GM23338 (cell line): ENCODE measurements around the gene FKBP1B.

Experiments used
- EZH2 ChIP-seq: fragments of 200-600 bp; sonication (generic); IDR thresholded peaks from one replicate; pipeline ENCODE4 v1.8.0; 2017; ENCODE audit warnings: antibody characterized with exemption, mild to moderate bottlenecking, low read depth; ENCODE audit not compliant: unreplicated experiment
- EZH2phosphoT487 ChIP-seq: fragments of 200-600 bp; sonication (generic); IDR thresholded peaks from one replicate; pipeline ENCODE4 v1.8.1; 2018; ENCODE audit warnings: antibody characterized with exemption; ENCODE audit not compliant: unreplicated experiment
- JUNB ChIP-seq: IDR thresholded peaks from one replicate; pipeline ENCODE4 v1.6.1; 2016; ENCODE audit warnings: antibody characterized with exemption; ENCODE audit not compliant: unreplicated experiment
- POLR2AphosphoS5 ChIP-seq: IDR thresholded peaks from 2 replicates; pipeline ENCODE4 v1.6.1; 2016; ENCODE audit warnings: antibody characterized with exemption, low read depth
- TF ChIP-seq, protein P1 (sequence below), 2 experiments: fragments of 200-600 bp in 1 of 2; sonication (generic) in 1 of 2; conservative IDR thresholded peaks; 2 replicates each; pipeline versions ENCODE4 v1.5.1 to v1.6.1; 2016 to 2017; ENCODE audit warnings: antibody characterized with exemption in 2 of 2, low read depth in 2 of 2, mild to moderate bottlenecking in 2 of 2, moderate library complexity in 1 of 2
- TF ChIP-seq, protein P2 (sequence below): IDR thresholded peaks from one replicate; pipeline ENCODE4 v1.6.1; 2018; ENCODE audit warnings: antibody characterized with exemption; ENCODE audit not compliant: unreplicated experiment

DNA sequence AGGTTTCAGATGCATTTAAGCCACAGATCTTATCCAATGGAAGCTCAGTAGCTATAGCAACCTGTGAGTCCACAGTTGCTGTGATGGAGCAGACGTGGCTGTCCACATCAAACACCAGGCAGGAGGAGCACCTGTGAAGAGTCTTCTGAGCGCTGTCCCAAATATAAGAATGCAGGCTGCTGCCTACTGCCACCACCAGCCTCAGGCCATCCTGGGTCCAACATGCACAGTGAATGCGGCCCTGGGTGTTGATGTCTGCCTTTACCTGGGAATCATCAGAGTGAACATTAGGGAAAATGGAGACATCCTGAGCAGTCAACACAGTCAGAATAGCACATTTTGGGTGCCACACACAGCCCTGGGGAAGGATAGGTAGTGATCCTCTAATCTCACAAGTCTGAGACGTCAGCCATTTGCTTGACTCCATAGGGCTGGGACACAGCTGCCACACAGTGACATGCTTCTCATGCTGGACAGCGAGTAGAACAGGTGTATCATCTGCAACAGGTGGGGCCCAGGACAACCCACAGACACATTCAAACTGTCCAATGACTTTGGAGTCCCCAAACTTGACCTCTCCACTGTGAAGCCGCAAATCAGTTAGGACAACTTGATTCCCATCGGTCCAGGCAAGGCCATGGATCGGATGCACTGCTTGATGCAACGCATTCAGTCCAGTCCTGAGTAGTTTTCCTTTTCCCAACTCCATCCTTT lies 10.6 kb upstream of the FKBP1B start:
- TF ChIP-seq, protein P1, sequence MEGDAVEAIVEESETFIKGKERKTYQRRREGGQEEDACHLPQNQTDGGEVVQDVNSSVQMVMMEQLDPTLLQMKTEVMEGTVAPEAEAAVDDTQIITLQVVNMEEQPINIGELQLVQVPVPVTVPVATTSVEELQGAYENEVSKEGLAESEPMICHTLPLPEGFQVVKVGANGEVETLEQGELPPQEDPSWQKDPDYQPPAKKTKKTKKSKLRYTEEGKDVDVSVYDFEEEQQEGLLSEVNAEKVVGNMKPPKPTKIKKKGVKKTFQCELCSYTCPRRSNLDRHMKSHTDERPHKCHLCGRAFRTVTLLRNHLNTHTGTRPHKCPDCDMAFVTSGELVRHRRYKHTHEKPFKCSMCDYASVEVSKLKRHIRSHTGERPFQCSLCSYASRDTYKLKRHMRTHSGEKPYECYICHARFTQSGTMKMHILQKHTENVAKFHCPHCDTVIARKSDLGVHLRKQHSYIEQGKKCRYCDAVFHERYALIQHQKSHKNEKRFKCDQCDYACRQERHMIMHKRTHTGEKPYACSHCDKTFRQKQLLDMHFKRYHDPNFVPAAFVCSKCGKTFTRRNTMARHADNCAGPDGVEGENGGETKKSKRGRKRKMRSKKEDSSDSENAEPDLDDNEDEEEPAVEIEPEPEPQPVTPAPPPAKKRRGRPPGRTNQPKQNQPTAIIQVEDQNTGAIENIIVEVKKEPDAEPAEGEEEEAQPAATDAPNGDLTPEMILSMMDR (conservative IDR thresholded peaks at IDR 0.05; ENCODE audit: low read depth in 2 of 2), result no peak
- TF ChIP-seq JUNB (no peak), EZH2phosphoT487 (no peak), EZH2 (no peak), POLR2AphosphoS5 (no peak)
- TF ChIP-seq, protein P2, sequence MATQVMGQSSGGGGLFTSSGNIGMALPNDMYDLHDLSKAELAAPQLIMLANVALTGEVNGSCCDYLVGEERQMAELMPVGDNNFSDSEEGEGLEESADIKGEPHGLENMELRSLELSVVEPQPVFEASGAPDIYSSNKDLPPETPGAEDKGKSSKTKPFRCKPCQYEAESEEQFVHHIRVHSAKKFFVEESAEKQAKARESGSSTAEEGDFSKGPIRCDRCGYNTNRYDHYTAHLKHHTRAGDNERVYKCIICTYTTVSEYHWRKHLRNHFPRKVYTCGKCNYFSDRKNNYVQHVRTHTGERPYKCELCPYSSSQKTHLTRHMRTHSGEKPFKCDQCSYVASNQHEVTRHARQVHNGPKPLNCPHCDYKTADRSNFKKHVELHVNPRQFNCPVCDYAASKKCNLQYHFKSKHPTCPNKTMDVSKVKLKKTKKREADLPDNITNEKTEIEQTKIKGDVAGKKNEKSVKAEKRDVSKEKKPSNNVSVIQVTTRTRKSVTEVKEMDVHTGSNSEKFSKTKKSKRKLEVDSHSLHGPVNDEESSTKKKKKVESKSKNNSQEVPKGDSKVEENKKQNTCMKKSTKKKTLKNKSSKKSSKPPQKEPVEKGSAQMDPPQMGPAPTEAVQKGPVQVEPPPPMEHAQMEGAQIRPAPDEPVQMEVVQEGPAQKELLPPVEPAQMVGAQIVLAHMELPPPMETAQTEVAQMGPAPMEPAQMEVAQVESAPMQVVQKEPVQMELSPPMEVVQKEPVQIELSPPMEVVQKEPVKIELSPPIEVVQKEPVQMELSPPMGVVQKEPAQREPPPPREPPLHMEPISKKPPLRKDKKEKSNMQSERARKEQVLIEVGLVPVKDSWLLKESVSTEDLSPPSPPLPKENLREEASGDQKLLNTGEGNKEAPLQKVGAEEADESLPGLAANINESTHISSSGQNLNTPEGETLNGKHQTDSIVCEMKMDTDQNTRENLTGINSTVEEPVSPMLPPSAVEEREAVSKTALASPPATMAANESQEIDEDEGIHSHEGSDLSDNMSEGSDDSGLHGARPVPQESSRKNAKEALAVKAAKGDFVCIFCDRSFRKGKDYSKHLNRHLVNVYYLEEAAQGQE, result no peak
